PC-3 (cell line): ENCODE data around the gene ARL13B.

Experiments
- EZH2 ChIP-seq: fragments of 300-600 bp; sonication (generic); IDR thresholded peaks from one replicate; pipeline ENCODE4 v1.6.1; 2017; ENCODE audit warnings: antibody characterized with exemption, mild to moderate bottlenecking, low read length; ENCODE audit not compliant: unreplicated experiment
- EZH2phosphoT487 ChIP-seq: fragments of 300-600 bp; sonication (generic); IDR thresholded peaks from 2 replicates; pipeline ENCODE4 v1.6.1; 2018; ENCODE audit warnings: mild to moderate bottlenecking, antibody characterized with exemption, low read length, borderline replicate concordance
- TF ChIP-seq, protein P1 (sequence below): fragments of 300-600 bp; sonication (generic); conservative IDR thresholded peaks from 2 replicates; pipeline ENCODE4 v1.5.1; 2017; ENCODE audit warnings: antibody characterized with exemption, low read depth, mild to moderate bottlenecking, low read length

DNA sequence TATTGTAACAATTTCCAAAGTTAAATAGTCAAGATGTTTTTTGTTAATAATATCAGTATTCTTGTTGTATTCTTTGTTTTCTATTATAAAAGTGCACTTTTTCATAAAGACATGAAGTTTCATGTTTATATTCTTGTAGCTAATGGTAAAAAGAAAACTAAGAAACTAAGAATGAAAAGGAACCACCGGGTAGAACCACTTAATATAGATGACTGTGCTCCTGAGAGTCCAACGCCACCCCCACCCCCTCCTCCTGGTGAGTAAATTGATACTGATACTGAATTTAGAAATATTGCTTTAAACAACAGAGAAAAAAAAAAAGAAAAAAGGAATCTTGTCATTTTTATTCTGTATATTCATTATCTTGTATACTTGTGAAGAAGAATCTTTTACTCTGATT lies 69.3 kb downstream of the ARL13B start:
- TF ChIP-seq, protein P1, sequence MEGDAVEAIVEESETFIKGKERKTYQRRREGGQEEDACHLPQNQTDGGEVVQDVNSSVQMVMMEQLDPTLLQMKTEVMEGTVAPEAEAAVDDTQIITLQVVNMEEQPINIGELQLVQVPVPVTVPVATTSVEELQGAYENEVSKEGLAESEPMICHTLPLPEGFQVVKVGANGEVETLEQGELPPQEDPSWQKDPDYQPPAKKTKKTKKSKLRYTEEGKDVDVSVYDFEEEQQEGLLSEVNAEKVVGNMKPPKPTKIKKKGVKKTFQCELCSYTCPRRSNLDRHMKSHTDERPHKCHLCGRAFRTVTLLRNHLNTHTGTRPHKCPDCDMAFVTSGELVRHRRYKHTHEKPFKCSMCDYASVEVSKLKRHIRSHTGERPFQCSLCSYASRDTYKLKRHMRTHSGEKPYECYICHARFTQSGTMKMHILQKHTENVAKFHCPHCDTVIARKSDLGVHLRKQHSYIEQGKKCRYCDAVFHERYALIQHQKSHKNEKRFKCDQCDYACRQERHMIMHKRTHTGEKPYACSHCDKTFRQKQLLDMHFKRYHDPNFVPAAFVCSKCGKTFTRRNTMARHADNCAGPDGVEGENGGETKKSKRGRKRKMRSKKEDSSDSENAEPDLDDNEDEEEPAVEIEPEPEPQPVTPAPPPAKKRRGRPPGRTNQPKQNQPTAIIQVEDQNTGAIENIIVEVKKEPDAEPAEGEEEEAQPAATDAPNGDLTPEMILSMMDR, result no peak
- TF ChIP-seq EZH2phosphoT487 (no peak), EZH2 (no peak)
